ENCODE measurements around the gene TRIP4.

DNA sequence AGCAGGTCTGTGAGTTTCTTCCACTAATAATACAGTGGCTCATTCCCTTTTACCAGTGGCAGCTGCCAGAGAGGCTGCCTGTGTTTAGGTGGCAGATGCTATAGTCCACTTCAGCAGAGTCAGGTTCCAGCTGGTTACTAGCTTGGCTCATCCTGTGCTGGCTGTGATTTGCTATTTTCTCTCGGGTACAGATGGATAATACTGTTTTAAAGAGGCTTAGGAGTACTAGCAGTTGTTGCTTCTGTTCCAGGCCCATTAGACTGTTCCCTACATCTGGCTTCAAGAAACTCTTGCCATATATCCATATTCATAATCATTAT, 113.7 kb downstream of the TRIP4 start:
- TF ChIP-seq POLR2A (IDR thresholded peaks at IDR 0.05; ENCODE audit: low read length) (no peak), GATA1 (IDR thresholded peaks at IDR 0.05; ENCODE audit: low read depth, low read length) (no peak)
